Measurements from ENCODE around the gene CFAP100.
A peak's percentile ranks its signal among the peaks of the same experiment; 100 is the strongest.

CFAP100 gene

GRCh38 chr3:126446791-126447190 is 52.1 kb downstream of the CFAP100 start:
- DNase-seq: no peak

- peak in 1 of 2 donors; percentile 8 for DNase-seq
Observed at GRCh38 chr3:126447456-126448106, 52.9 kb downstream of the CFAP100 start.

GRCh38 chr3:126448136-126448892 is 53.6 kb downstream of the CFAP100 start:
- DNase-seq: no peak

GRCh38 chr3:126448893-126449180 is 54.1 kb downstream of the CFAP100 start:
- DNase-seq: no peak

GRCh38 chr3:126449621-126450051 is 54.9 kb downstream of the CFAP100 start:
- no peak for DNase-seq

- no peak for DNase-seq
Observed at GRCh38 chr3:126450219-126450618, 55.5 kb downstream of the CFAP100 start.

- DNase-seq: no peak
Observed at GRCh38 chr3:126450744-126451143, 56.0 kb downstream of the CFAP100 start.

GRCh38 chr3:126451511-126451910 is 56.8 kb downstream of the CFAP100 start:
- no peak for DNase-seq

GRCh38 chr3:126452213-126452612 is 57.5 kb downstream of the CFAP100 start:
- no peak for DNase-seq

- no peak for DNase-seq
Observed at GRCh38 chr3:126454025-126454424, 59.3 kb downstream of the CFAP100 start.

GRCh38 chr3:126454437-126455198 is 59.9 kb downstream of the CFAP100 start:
- no peak for DNase-seq

GRCh38 chr3:126456211-126456610 is 61.5 kb downstream of the CFAP100 start:
- no peak for DNase-seq

- no peak for DNase-seq
Observed at GRCh38 chr3:126456766-126457388, 62.2 kb downstream of the CFAP100 start.

- no peak for DNase-seq
Observed at GRCh38 chr3:126459111-126459762, 64.5 kb downstream of the CFAP100 start.

- DNase-seq: no peak
Observed at GRCh38 chr3:126459763-126460127, 65.0 kb downstream of the CFAP100 start.

- no peak for DNase-seq
Observed at GRCh38 chr3:126460381-126460780, 65.7 kb downstream of the CFAP100 start.

GRCh38 chr3:126461450-126462070 is 66.9 kb downstream of the CFAP100 start:
- DNase-seq: no peak

- DNase-seq: no peak
Observed at GRCh38 chr3:126463521-126463920, 68.8 kb downstream of the CFAP100 start.

- DNase-seq: no peak
Observed at GRCh38 chr3:126464093-126464492, 69.4 kb downstream of the CFAP100 start.

GRCh38 chr3:126464494-126464893 is 69.8 kb downstream of the CFAP100 start:
- no peak for DNase-seq

GRCh38 chr3:126464997-126465396 is 70.3 kb downstream of the CFAP100 start:
- DNase-seq: no peak

GRCh38 chr3:126465928-126466544 is 71.3 kb downstream of the CFAP100 start:
- no peak for DNase-seq

All from stimulated activated CD4-positive, alpha-beta T cell treated with anti-CD3 and anti-CD28 coated beads, Interleukin-2, amount 100 ng/mL, for 24 hours (primary cell).